ENCODE measurements around the gene GPR35.

Gene GPR35

GRCh38 chr2:240618776-240619175 lies 6.5 kb upstream of the GPR35 start:
- H3K4me3 ChIP-seq (replicated peaks; ENCODE audit: low read depth, low read length): no peak overlapping the region
- no peak for DNase-seq (ENCODE audit: extremely low read depth, low read depth)

GRCh38 chr2:240619506-240620148 lies 5.7 kb upstream of the GPR35 start:
- TF ChIP-seq CTCF (IDR thresholded peaks at IDR 0.05; ENCODE audit: low read depth, low read length, missing control alignments): no peak
- H3K4me3 ChIP-seq (replicated peaks; ENCODE audit: low read depth, low read length): no peak overlapping the region
- DNase-seq (ENCODE audit: extremely low read depth, low read depth): no peak

More at GRCh38 chr2:240618776-240619175, 6.5 kb upstream of the GPR35 start:
- no peak for TF ChIP-seq CTCF (IDR thresholded peaks at IDR 0.05; ENCODE audit: low read depth, low read length, missing control alignments)

- TF ChIP-seq CTCF (IDR thresholded peaks at IDR 0.05; ENCODE audit: low read depth, low read length, missing control alignments): no peak
- no peak overlapping the region for H3K4me3 ChIP-seq (replicated peaks; ENCODE audit: low read depth, low read length)
- no peak for DNase-seq (ENCODE audit: extremely low read depth, low read depth)
These were observed 5.0 kb upstream of the GPR35 start for GRCh38 chr2:240620149-240620731.

- DNase-seq (ENCODE audit: extremely low read depth, low read depth): no peak
- TF ChIP-seq CTCF (IDR thresholded peaks at IDR 0.05; ENCODE audit: low read depth, low read length, missing control alignments): no peak
- H3K4me3 ChIP-seq (replicated peaks; ENCODE audit: low read depth, low read length): no peak overlapping the region
These were observed 4.4 kb upstream of the GPR35 start for GRCh38 chr2:240620859-240621258.

GRCh38 chr2:240622060-240622411 lies 3.2 kb upstream of the GPR35 start:
- no peak for TF ChIP-seq CTCF (IDR thresholded peaks at IDR 0.05; ENCODE audit: low read depth, low read length, missing control alignments)
- no peak overlapping the region for H3K4me3 ChIP-seq (replicated peaks; ENCODE audit: low read depth, low read length)

GRCh38 chr2:240622531-240623235 lies 2.6 kb upstream of the GPR35 start:
- H3K4me3 ChIP-seq (replicated peaks; ENCODE audit: low read depth, low read length): no peak overlapping the region
- no peak for TF ChIP-seq CTCF (IDR thresholded peaks at IDR 0.05; ENCODE audit: low read depth, low read length, missing control alignments)
- DNase-seq (ENCODE audit: extremely low read depth, low read depth): no peak

More at GRCh38 chr2:240622060-240622411, 3.2 kb upstream of the GPR35 start:
- no peak for DNase-seq (ENCODE audit: extremely low read depth, low read depth)

Measured in HFF-Myc (cell line).